HL-60/S4 (cell line): ENCODE results near the gene METRN.

Source experiments
- in situ Hi-C: fragments of 300-500 bp; cut with MboI; formaldehyde crosslinking; loops from 2 replicates; pipeline ENCODE4 v1.14.3; 2022; ENCODE audit warnings: low sequenced_read_pairs

Gene METRN

GRCh38 chr16:708019-708418, 6.9 kb upstream of the METRN start:
- in situ Hi-C loops = loop anchor here (25.0 kb wide), 1 partner anchor 354 kb away; the partner anchor contains the start of gene SSTR5

GRCh38 chr16:708959-709358, 6.0 kb upstream of the METRN start:
- in situ Hi-C loops = loop anchor here (25.0 kb wide), 1 partner anchor 353 kb away; the partner anchor contains the start of gene SSTR5

DNA sequence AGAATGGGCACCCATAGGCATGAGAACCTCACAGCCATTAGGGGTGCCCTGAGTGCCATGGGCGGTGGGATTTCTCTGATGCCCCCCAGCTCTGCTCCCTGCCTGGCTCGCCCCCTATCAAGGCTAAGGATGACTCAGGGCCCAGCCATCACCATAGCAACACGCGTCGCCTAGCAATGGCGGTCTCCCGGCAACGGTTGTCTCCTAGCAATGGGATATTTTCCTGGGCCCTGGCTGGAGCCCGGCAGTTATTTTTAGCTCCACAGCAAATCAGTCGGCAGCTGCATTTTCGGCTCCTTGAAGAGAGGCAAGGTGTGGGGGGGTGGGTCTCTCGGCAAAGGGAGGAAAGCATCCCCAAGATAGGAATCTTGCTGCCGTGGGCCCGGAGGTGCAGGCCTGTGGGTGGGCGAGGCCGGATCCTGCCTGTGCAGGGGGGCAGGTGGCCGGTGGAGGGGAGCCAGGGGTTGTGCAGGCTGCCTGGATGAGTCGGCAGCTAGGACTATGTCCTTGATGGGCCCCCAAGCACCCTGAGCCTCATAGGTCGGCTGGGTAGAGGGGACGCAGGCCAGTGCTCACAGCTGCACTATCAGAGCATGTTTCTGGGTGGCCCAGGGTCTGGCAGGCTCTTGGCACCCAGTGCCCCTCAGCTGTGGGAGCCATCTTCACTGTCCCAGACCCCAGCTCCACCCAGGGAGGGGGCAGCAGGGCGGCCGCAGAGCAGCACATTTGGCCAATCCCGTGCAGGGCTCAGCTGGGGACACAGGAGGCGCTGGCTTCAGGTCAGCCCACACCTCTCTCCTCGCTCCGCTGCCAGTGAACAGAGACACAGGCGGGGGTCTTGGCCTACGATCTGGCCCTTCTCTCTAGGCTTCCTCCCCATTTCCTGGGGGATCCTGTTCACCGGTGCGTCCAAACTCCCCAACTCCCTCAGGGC, 5.1 kb upstream of the METRN start:
- in situ Hi-C loops = loop anchor here (5.0 to 25.0 kb wide), 2 partner anchors 77 to 352 kb away; partner anchors contain the start of genes CHTF18, RPUSD1 and SSTR5

GRCh38 chr16:710500-711075, 4.3 kb upstream of the METRN start:
- in situ Hi-C loops = loop anchor here (5.0 to 25.0 kb wide), 2 partner anchors 77 to 352 kb away; partner anchors contain the start of genes CHTF18, RPUSD1 and SSTR5

DNA sequence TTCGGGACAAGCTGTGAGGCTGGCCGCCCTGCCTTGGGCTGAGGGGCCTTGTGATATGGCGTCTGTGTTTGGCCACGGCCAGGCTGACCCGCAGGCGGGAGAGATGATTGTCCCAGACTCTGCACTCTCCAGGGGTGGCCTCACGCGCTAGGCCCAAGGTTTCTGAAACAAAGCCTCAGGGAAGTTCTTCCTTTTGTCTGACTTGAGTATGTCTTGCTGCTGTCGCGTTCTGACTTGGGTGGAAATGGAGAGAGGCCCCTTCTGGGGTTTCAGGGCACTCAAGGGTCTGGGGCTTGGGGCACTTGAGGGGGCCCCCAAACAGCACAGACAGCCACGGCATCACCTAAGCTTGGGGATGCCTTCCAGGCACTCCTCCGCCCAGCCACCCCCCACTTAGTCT, 3.8 kb upstream of the METRN start:
- in situ Hi-C loops = loop anchor here (5.0 to 25.0 kb wide), 2 partner anchors 76 to 351 kb away; partner anchors contain the start of genes CHTF18, RPUSD1 and SSTR5

- in situ Hi-C loops = loop anchor here (5.0 to 25.0 kb wide), 2 partner anchors 76 to 351 kb away; partner anchors contain the start of genes CHTF18, RPUSD1 and SSTR5
Observed at GRCh38 chr16:711548-712320, 3.2 kb upstream of the METRN start.

DNA sequence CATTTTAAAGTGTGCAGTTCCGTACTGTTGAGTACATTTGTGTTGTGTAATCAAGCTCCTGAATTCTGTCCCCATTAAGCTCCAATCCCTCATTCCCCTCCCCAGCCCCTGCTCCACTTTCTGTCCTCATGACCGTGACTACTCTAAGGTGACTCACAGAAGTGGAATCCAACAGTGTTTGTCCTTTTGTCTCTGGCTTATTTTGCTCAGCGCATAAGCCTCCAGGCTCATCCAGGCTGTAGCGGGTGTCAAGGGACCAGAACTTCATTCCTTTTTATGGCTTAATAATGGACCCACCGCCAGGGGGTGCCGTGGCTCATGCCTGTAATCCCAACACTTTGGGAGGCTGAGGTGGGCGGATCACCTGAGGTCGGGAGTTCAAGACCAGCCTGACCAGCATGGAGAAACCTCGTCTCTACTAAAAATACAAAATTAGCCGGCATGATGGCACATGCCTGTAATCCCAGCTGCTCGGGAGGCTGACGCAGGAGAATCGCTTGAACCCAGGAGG, 2.1 kb upstream of the METRN start:
- in situ Hi-C loops = loop anchor here (5.0 to 25.0 kb wide), 2 partner anchors 75 to 350 kb away; partner anchors contain the start of genes CHTF18, RPUSD1 and SSTR5

GRCh38 chr16:714079-714478, 839 bp upstream of the METRN start:
- in situ Hi-C loops = loop anchor here (5.0 to 25.0 kb wide), 2 partner anchors 73 to 348 kb away; partner anchors contain the start of genes CHTF18, RPUSD1 and SSTR5

GRCh38 chr16:715477-716199, 720 bp downstream of the METRN start:
- in situ Hi-C loops = loop anchor here (25.0 kb wide), 1 partner anchor 347 kb away; the partner anchor contains the start of gene SSTR5

GRCh38 chr16:716200-716568, 1.3 kb downstream of the METRN start:
- in situ Hi-C loops = loop anchor here (25.0 kb wide), 1 partner anchor 346 kb away; the partner anchor contains the start of gene SSTR5

- in situ Hi-C loops = loop anchor here (25.0 kb wide), 1 partner anchor 345 kb away; the partner anchor contains the start of gene SSTR5
Observed at GRCh38 chr16:716768-717325, 1.9 kb downstream of the METRN start.

- in situ Hi-C loops = loop anchor here (25.0 kb wide), 1 partner anchor 345 kb away; the partner anchor contains the start of gene SSTR5
Observed at GRCh38 chr16:717450-718245, 2.7 kb downstream of the METRN start.

- in situ Hi-C loops = loop anchor here (25.0 kb wide), 1 partner anchor 344 kb away; the partner anchor contains the start of gene SSTR5
Observed at GRCh38 chr16:718389-718788, 3.5 kb downstream of the METRN start.

GRCh38 chr16:718922-719321, 4.0 kb downstream of the METRN start:
- in situ Hi-C loops = loop anchor here (25.0 kb wide), 1 partner anchor 343 kb away; the partner anchor contains the start of gene SSTR5

GRCh38 chr16:719815-720446, 5.0 kb downstream of the METRN start:
- in situ Hi-C loops = loop anchor here (25.0 kb wide), 1 partner anchor 342 kb away; the partner anchor contains the start of gene SSTR5

GRCh38 chr16:720447-720989, 5.6 kb downstream of the METRN start:
- in situ Hi-C loops = loop anchor here (25.0 kb wide), 1 partner anchor 342 kb away; the partner anchor contains the start of gene SSTR5
